GM18519 (cell line): ENCODE measurements around the gene RIBC2.
"Not testable (repeated sequence)": the region's sequence is repeated elsewhere in the genome, so short reads cannot be mapped to it uniquely, and the experiment has no call there.

Experiments used
- ATAC-seq: cut with Tn5 transposase; IDR thresholded peaks from one replicate; pipeline ENCODE4 v1.9.1; 2021; ENCODE audit warnings: mild to moderate bottlenecking, moderate library complexity; ENCODE audit not compliant: unreplicated experiment, low FRiP score

RIBC2 gene

GRCh38 chr22:45423524-45423923, 10.0 kb downstream of the RIBC2 start:
- ATAC-seq, result no peak

GRCh38 chr22:45424241-45424731, 10.8 kb downstream of the RIBC2 start:
- no peak for ATAC-seq

GRCh38 chr22:45425101-45425500, 11.6 kb downstream of the RIBC2 start:
- no peak for ATAC-seq

- no peak for ATAC-seq
Measured at GRCh38 chr22:45425531-45426265, 12.2 kb downstream of the RIBC2 start.

GRCh38 chr22:45426387-45426786, 12.9 kb downstream of the RIBC2 start:
- no peak for ATAC-seq

- no peak for ATAC-seq
Measured at GRCh38 chr22:45427114-45427513, 13.6 kb downstream of the RIBC2 start.

GRCh38 chr22:45428391-45429385, 15.2 kb downstream of the RIBC2 start:
- ATAC-seq, result no peak

- no peak for ATAC-seq
Measured at GRCh38 chr22:45429424-45429823, 15.9 kb downstream of the RIBC2 start.

- ATAC-seq, result no peak
Measured at GRCh38 chr22:45429981-45430775, 16.7 kb downstream of the RIBC2 start.

- ATAC-seq, result no peak
Measured at GRCh38 chr22:45430871-45431270, 17.4 kb downstream of the RIBC2 start.

- ATAC-seq, result no peak
Measured at GRCh38 chr22:45434981-45435380, 21.5 kb downstream of the RIBC2 start.

- ATAC-seq, result no peak
Measured at GRCh38 chr22:45435544-45436139, 22.1 kb downstream of the RIBC2 start.

- ATAC-seq, result not testable (repeated sequence)
Measured at GRCh38 chr22:45436871-45437517, 23.5 kb downstream of the RIBC2 start.

- ATAC-seq, result no peak
Measured at GRCh38 chr22:45438336-45438735, 24.8 kb downstream of the RIBC2 start.

GRCh38 chr22:45440688-45441087, 27.2 kb downstream of the RIBC2 start:
- not testable (repeated sequence) for ATAC-seq

- no peak for ATAC-seq
Measured at GRCh38 chr22:45441138-45441537, 27.6 kb downstream of the RIBC2 start.

- no peak for ATAC-seq
Measured at GRCh38 chr22:45442116-45442515, 28.6 kb downstream of the RIBC2 start.

- no peak for ATAC-seq
Measured at GRCh38 chr22:45444168-45444567, 30.7 kb downstream of the RIBC2 start.

- no peak for ATAC-seq
Measured at GRCh38 chr22:45445031-45445710, 31.7 kb downstream of the RIBC2 start.
